GM12873 (cell line): ENCODE results near the gene ZNF827.

Experiments used
- CTCF ChIP-seq: IDR thresholded peaks from 2 replicates; pipeline ENCODE4 v1.5.1; 2012; ENCODE audit warnings: low read depth, mild to moderate bottlenecking, moderate library complexity, low read length, control low read depth; ENCODE audit not compliant: insufficient read depth; ENCODE audit errors: missing control alignments

Gene ZNF827

DNA sequence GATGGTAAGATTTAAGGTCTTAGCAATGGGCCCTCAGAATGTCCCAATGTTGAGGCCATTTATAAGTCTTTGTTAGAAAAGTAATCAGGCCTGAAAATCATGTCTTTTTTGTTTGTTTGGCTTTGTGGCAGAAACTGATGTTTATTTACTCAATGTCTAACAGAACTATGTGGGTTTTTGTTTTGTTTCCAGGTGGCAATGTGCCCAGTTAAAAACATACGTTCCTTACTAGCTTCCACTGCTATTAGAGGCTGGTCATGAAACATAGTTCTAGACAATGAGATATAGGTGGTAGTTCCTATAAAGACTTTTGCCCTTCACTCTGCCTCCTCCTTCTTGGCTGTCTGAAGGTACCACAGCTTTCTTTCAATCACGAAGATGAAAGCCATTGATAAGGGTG, 149.9 kb downstream of the ZNF827 start:
- TF ChIP-seq CTCF, result no peak

DNA sequence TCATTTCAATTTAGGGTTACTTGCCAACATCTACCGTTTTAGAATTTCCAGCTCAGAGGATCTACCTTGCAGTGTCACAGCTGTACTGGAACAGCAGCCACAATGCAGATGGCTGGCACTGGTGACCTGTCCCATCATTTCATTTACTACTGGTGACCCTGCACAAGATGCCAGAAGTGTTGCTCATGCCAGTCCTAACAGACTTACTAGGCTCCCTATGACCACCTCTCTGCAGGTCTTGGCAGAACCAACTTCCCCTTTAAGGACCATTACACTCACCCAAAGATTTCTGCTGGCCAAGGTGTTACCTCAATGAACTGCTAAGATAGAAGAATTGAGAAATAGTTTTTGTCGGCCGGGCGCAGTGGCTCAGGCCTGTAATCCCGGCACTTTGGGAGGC, 151.8 kb downstream of the ZNF827 start:
- no peak for TF ChIP-seq CTCF

DNA sequence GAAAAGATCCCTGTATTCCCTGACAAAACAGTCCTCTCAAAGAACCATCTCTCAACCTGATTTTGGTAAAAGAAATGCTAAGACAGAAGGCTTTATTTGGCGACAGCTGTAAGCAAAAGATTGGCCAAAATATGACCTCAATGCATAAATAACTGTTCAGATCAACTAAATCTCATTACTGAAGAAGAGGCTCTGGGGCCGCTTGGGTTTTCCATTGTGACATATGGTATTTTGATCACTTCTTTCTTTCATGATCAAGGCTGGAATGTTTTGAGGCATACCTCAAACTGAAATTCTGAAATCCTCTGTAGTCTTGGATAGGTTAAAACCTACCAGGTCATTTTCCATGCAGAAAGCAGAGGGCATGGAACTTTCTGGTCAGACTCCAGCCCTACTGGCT, 152.4 kb downstream of the ZNF827 start:
- no peak for TF ChIP-seq CTCF

- no peak for TF ChIP-seq CTCF
Measured at GRCh38 chr4:145785391-145786008, 153.1 kb downstream of the ZNF827 start.

GRCh38 chr4:145784036-145784435, 154.6 kb downstream of the ZNF827 start:
- no peak for TF ChIP-seq CTCF

- no peak for TF ChIP-seq CTCF
Measured at GRCh38 chr4:145782756-145783155, 155.9 kb downstream of the ZNF827 start.

DNA sequence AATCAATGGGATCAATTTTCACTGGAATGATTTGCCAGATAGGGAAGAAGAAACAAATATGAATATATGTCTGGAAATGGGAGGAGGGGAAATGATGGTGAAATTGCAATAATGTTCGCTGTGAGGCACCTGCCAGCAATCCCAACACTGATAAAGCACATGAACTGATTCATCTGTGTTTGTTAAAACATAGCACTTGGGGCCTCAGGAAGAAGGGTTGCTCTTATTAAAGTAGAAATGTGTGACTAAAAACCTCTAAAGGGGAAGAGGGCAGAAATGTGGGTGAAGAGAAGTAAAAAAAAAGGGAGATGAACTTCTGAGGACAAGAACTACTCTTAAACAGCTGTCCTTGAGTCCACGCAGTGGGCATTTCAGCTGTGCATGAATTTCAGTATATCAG, 157.3 kb downstream of the ZNF827 start:
- no peak for TF ChIP-seq CTCF
